HCT116 (cell line): Measurements from ENCODE around the gene YIPF3. TPM values are rescaled to one million over a fixed set of nuclear protein-coding genes. Genes with fewer than 3 reads are reported as not detected.

ENCODE experiments used
- ATAC-seq: fragments of 200-7000 bp; cut with Tn5 transposase; 2 replicates; pipeline ENCODE4 v1.9.1; 2020; ENCODE audit warnings: mild to moderate bottlenecking, moderate library complexity
- BruUV-seq: library from RNA; stranded (reverse); fragments of 400-500 nt; replicated peaks from 2 replicates; lab custom pipeline; 2021; lab: Mats Ljungman, UMichigan
- CTCF ChIA-PET: fragments of 300-600 bp; sonication (Branson Sonifier 250); formaldehyde crosslinking; loops from one replicate; lab custom pipeline; 2021; ENCODE audit warnings: antibody characterized with exemption; lab: Charles Lee
- POLR2A ChIA-PET: fragments of 300-600, 350-600 bp; sonication (Branson Sonifier 250); formaldehyde crosslinking; loops from one replicate; lab custom pipeline; 2021; ENCODE audit warnings: antibody characterized with exemption; lab: Charles Lee
- RAD21 ChIA-PET, 2 experiments: fragments of 300-600 bp; sonication (Branson Sonifier 250); formaldehyde crosslinking; loops; one replicate each; lab custom pipeline; 2023; ENCODE audit warnings: low total read pairs in 2 of 2; ENCODE audit not compliant: uncharacterized antibody in 2 of 2, unreplicated experiment in 2 of 2, low non-redundant PET in 1 of 2; lab: Charles Lee
- DNase-seq: peaks from one replicate; pipeline ENCODE4 v3.0.0-alpha.2; 2010; ENCODE audit warnings: low read depth, low spot score
- H2AFZ ChIP-seq: fragments of 200-600 bp; shearing (Covaris generic), sonication (generic); 2 replicates; pipeline ENCODE4 v1.6.1; 2017; ENCODE audit warnings: low read depth, mixed run types, mixed read lengths, antibody characterized with exemption, low read length; ENCODE audit not compliant: poor library complexity, severe bottlenecking
- H3K27ac ChIP-seq: 2 replicates; pipeline ENCODE4 v1.5.1; 2012; ENCODE audit warnings: low read depth, low read length
- H3K27me3 ChIP-seq: fragments of 200-600 bp; sonication (generic); 2 replicates; pipeline ENCODE4 v1.6.1; 2016; ENCODE audit warnings: mixed run types, low read length, mixed read lengths; ENCODE audit not compliant: insufficient read depth
- H3K36me3 ChIP-seq, 2 experiments: fragments of 200-500 bp in 1 of 2; fragments of 200-600 bp in 1 of 2; sonication (Bioruptor generic) in 1 of 2; sonication (generic) in 1 of 2; 2 replicates each; pipeline versions ENCODE4 v1.5.1 to v1.6.1; 2014 to 2016; ENCODE audit warnings: low read length in 2 of 2, inconsistent platforms in 1 of 2, mixed read lengths in 1 of 2, mixed run types in 1 of 2; ENCODE audit not compliant: insufficient read depth in 2 of 2, control insufficient read depth in 1 of 2
- H3K4me1 ChIP-seq, 2 experiments: fragments of 200-600 bp in 1 of 2; sonication (generic) in 1 of 2; 2 replicates each; pipeline versions ENCODE4 v1.5.1 to v1.6.1; 2012 to 2017; ENCODE audit warnings: low read length in 2 of 2, inconsistent platforms in 1 of 2, mild to moderate bottlenecking in 1 of 2, mixed read lengths in 1 of 2, mixed run types in 1 of 2, moderate library complexity in 1 of 2; ENCODE audit not compliant: insufficient read depth in 2 of 2, control insufficient read depth in 1 of 2
- H3K4me2 ChIP-seq: fragments of 200-600 bp; sonication (generic); 2 replicates; pipeline ENCODE4 v1.6.1; 2017; ENCODE audit warnings: mixed run types, low read length, mixed read lengths
- H3K4me3 ChIP-seq, 2 experiments: fragments of 200-600 bp in 1 of 2; sonication (generic) in 1 of 2; replicated peaks in 1 of 2; 2 replicates each; pipeline ENCODE4 v1.5.1; 2011 to 2016; ENCODE audit warnings: low read length in 2 of 2, control low read depth in 1 of 2, low read depth in 1 of 2, mild to moderate bottlenecking in 1 of 2, mixed read lengths in 1 of 2, mixed run types in 1 of 2
- H3K79me2 ChIP-seq: fragments of 200-600 bp; sonication (generic); 2 replicates; pipeline ENCODE4 v1.6.1; 2017; ENCODE audit warnings: mild to moderate bottlenecking, mixed run types, low read length, moderate library complexity, mixed read lengths; ENCODE audit not compliant: insufficient read depth
- H3K9ac ChIP-seq: fragments of 200-600 bp; sonication (generic); 2 replicates; pipeline ENCODE4 v1.6.1; 2016; ENCODE audit warnings: low read length, mixed read lengths
- H3K9me2 ChIP-seq: fragments of 200-600 bp; sonication (generic), shearing (Covaris generic); 2 replicates; pipeline ENCODE4 v1.6.1; 2017; ENCODE audit warnings: mixed run types, mild to moderate bottlenecking, moderate library complexity; ENCODE audit not compliant: insufficient read depth
- H3K9me3 ChIP-seq, 2 experiments: fragments of 200-500 bp in 1 of 2; fragments of 200-600 bp in 1 of 2; sonication (Bioruptor generic) in 1 of 2; sonication (generic) in 1 of 2; 2 replicates each; pipeline ENCODE4 v1.6.1; 2014 to 2017; ENCODE audit warnings: low read length in 2 of 2, mixed read lengths in 2 of 2, inconsistent platforms in 1 of 2, low read depth in 1 of 2, mild to moderate bottlenecking in 1 of 2, mixed run types in 1 of 2, moderate library complexity in 1 of 2; ENCODE audit not compliant: control insufficient read depth in 1 of 2, insufficient read depth in 1 of 2
- H4K20me1 ChIP-seq: fragments of 200-600 bp; sonication (generic), shearing (Covaris generic); 2 replicates; pipeline ENCODE4 v1.6.1; 2017; ENCODE audit warnings: mixed run types, mild to moderate bottlenecking, moderate library complexity; ENCODE audit not compliant: insufficient read depth
- CEBPB ChIP-seq: IDR thresholded peaks from 2 replicates; pipeline ENCODE4 v1.6.1; 2012; ENCODE audit warnings: low read depth
- EGR1 ChIP-seq: IDR thresholded peaks from 2 replicates; pipeline ENCODE4 v1.6.1; 2012; ENCODE audit warnings: low read depth
- JUND ChIP-seq: IDR thresholded peaks from 2 replicates; pipeline ENCODE4 v1.6.1; 2012
- POLR2A ChIP-seq: IDR thresholded peaks from 2 replicates; pipeline ENCODE4 v1.7.0; 2011; ENCODE audit warnings: borderline replicate concordance; ENCODE audit not compliant: insufficient read depth, insufficient read length; ENCODE audit errors: extremely low read depth
- POLR2AphosphoS5 ChIP-seq: IDR thresholded peaks from 2 replicates; pipeline ENCODE4 v1.6.1; 2011; ENCODE audit warnings: mild to moderate bottlenecking, low read depth, low read length, moderate library complexity
- SIN3A ChIP-seq: IDR thresholded peaks from 2 replicates; pipeline ENCODE4 v1.6.1; 2012; ENCODE audit warnings: low read depth
- intact Hi-C: fragments of 100-400 bp; cut with micrococcal nuclease; formaldehyde crosslinking; loops from 2 replicates; pipeline ENCODE4 v1.10.0; 2022
- total RNA-seq: library from RNA; stranded (reverse); gene quantifications from one replicate; pipeline ENCODE4 v1.2.1, GENCODE V29; 2021; ENCODE audit not compliant: unreplicated experiment

YIPF3 gene
- total RNA-seq, 1 experiment from 2014 or later: 84.5 TPM

GRCh38 chr6:43532201-43532600 lies 15.5 kb upstream of the YIPF3 start:
- intact Hi-C loops: no loop called here
- ChIA-PET POLR2A (no interaction called here), RAD21 (no interaction called here), CTCF (no interaction called here)
- Histone ChIP-seq H3K79me2 (no peaks in the 10 kb centered on the region), H2AFZ (no peak overlapping the region), H3K9ac (no peak overlapping the region), H3K27me3 (no peaks in the 10 kb centered on the region), H3K27ac (no peak overlapping the region), H3K36me3 (peaks cover 38 to 53% of the 10 kb centered on the region in 2 experiments), H3K9me2 (no peaks in the 10 kb centered on the region), H3K4me3 (no peak overlapping the region), H3K9me3 (no peaks in the 10 kb centered on the region), H4K20me1 (no peaks in the 10 kb centered on the region), H3K4me1 (no peaks in the 10 kb centered on the region)
- no peak for DNase-seq
- no peak for ATAC-seq
- no TSS peak for BruUV-seq
- TF ChIP-seq EGR1 (no peak), POLR2A (no peak), CEBPB (no peak)
- TF ChIP-seq, all 23 proteins: peak for 0
- no peak overlapping the region for H3K4me2 ChIP-seq

- no TSS peak for BruUV-seq
- Histone ChIP-seq H3K36me3 (peaks cover 67 to 94% of the 10 kb centered on the region in 2 experiments), H3K79me2 (peaks cover 23% of the 10 kb centered on the region), H3K27me3 (no peaks in the 10 kb centered on the region), H3K27ac (no peak overlapping the region), H3K4me1 (no peaks in the 10 kb centered on the region), H2AFZ (no peak overlapping the region), H3K9ac (no peak overlapping the region), H4K20me1 (0 out of 2 replicates have a peak, but pooled peaks cover under 1% of the 10 kb centered on the region), H3K9me3 (no peaks in the 10 kb centered on the region), H3K4me2 (no peak overlapping the region), H3K9me2 (no peaks in the 10 kb centered on the region), H3K4me3 (no peak overlapping the region)
- DNase-seq (no peak), ATAC-seq (no peak)
- ChIA-PET POLR2A (interaction anchor here (0.7 to 1.4 kb wide), 2 partner anchors 51 to 61 kb away, joined by 3 read pairs; partner anchors contain the start of genes POLH and XPO5), RAD21 (no interaction called here), CTCF (no interaction called here)
- intact Hi-C loops: no loop called here
- TF ChIP-seq JUND (0 out of 2 replicates have a peak, but pooled peaks have one; percentile 10), POLR2AphosphoS5 (no peak), SIN3A (no peak), CEBPB (peak; percentile 24; the same call in 1 of the 2 replicates)
Observed at GRCh38 chr6:43524483-43524961, 7.8 kb upstream of the YIPF3 start.
